Measurements from ENCODE around the gene FOXO3. TPM values are rescaled to one million over a fixed set of nuclear protein-coding genes. Genes with fewer than 3 reads are reported as not detected.

Gene FOXO3
- polyA plus RNA-seq, 1 donor (not counting 4 experiments of a cell fraction or from before 2014, with no cell fraction given), result 17.6 TPM

DNA sequence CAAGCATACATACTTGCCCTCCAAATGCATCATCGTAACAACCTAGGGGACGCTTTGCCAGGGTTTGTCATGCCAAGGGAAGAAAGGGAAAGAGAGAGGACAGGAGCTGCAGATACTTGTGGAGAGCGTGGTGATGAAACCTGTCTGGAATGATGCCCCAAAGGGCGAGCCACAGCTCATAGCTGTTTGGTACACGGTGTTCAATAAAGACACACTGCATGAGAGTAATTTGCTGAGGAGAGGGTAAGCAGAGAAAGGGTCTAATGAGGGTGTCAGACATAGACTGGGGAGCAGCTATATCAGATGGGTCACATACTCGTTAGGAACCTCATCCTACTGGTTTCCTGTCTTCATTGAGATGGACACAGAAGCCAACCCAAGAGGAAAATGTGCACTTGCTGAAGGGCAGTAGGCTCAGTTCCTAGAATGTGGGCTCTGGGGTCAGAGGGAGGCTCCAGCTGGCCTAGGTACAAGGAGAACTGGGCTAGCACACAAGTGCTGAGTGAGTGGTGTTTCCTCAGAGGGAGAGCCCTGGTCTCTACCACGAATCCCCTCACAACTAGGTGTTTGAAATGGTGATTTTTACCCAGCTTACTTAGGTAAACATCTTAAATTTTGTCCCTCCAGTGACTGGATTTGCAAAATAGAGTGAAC, 5.2 kb upstream of the FOXO3 start:
- peaks cover 21% of the 10 kb centered on the region for H3K4me1 ChIP-seq (ENCODE audit: control insufficient read depth, extremely low read depth, insufficient read depth, low read length)
- H3K79me2 ChIP-seq (ENCODE audit: control insufficient read depth, insufficient read depth, low read length), result no peaks in the 10 kb centered on the region
- no peaks in the 10 kb centered on the region for H4K20me1 ChIP-seq (ENCODE audit: control insufficient read depth, extremely low read depth, insufficient read depth, low read length)
- dilution Hi-C loops (cut with MboI; ENCODE audit: extremely low pct_ligation_motif_present, low sequenced_read_pairs), result no loop called here
- H3K27me3 ChIP-seq (ENCODE audit: control insufficient read depth, extremely low read depth, insufficient read depth, low read length), result no peaks in the 10 kb centered on the region
- H3K36me3 ChIP-seq (ENCODE audit: control insufficient read depth in 2 of 2, extremely low read depth in 1 of 2, insufficient read depth in 2 of 2, low read length in 2 of 2), result no peaks in the 10 kb centered on the region
- TF ChIP-seq EZH2 (IDR thresholded peaks at IDR 0.05; ENCODE audit: low read length), result no peak
- TF ChIP-seq, protein P1, sequence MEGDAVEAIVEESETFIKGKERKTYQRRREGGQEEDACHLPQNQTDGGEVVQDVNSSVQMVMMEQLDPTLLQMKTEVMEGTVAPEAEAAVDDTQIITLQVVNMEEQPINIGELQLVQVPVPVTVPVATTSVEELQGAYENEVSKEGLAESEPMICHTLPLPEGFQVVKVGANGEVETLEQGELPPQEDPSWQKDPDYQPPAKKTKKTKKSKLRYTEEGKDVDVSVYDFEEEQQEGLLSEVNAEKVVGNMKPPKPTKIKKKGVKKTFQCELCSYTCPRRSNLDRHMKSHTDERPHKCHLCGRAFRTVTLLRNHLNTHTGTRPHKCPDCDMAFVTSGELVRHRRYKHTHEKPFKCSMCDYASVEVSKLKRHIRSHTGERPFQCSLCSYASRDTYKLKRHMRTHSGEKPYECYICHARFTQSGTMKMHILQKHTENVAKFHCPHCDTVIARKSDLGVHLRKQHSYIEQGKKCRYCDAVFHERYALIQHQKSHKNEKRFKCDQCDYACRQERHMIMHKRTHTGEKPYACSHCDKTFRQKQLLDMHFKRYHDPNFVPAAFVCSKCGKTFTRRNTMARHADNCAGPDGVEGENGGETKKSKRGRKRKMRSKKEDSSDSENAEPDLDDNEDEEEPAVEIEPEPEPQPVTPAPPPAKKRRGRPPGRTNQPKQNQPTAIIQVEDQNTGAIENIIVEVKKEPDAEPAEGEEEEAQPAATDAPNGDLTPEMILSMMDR (optimal IDR thresholded peaks at IDR 0.05 in 1 of 3, IDR thresholded peaks at IDR 0.05 in 1 of 3, conservative IDR thresholded peaks at IDR 0.05 in 1 of 3; ENCODE audit: extremely low read depth in 1 of 3, insufficient read depth in 2 of 3, low read length in 3 of 3), result no peak
- no peak overlapping the region for H3K4me3 ChIP-seq (ENCODE audit: control insufficient read depth in 2 of 3, extremely low read depth in 1 of 3, insufficient read depth in 2 of 3, low read depth in 1 of 3, low read length in 3 of 3)
- no peak for DNase-seq (ENCODE audit: low read depth, low spot score)
- peak; percentile 95 for FAIRE-seq
- H3K9me3 ChIP-seq (ENCODE audit: control insufficient read depth, low read depth, low read length), result no peaks in the 10 kb centered on the region
- no peak overlapping the region for H3K27ac ChIP-seq (ENCODE audit: control insufficient read depth, insufficient read depth, low read length)
- H3K9ac ChIP-seq (ENCODE audit: control insufficient read depth, extremely low read depth, insufficient read depth, low read length), result no peak overlapping the region
- no peak overlapping the region for H2AFZ ChIP-seq (ENCODE audit: control insufficient read depth, low read length)
- peak overlapping the region; percentile 57 for H3K4me2 ChIP-seq (ENCODE audit: control insufficient read depth, extremely low read depth, insufficient read depth, low read depth, low read length)
- no peaks in the 10 kb centered on the region for H3K9me1 ChIP-seq (ENCODE audit: control insufficient read depth, extremely low read depth, insufficient read depth, low read length)

DNA sequence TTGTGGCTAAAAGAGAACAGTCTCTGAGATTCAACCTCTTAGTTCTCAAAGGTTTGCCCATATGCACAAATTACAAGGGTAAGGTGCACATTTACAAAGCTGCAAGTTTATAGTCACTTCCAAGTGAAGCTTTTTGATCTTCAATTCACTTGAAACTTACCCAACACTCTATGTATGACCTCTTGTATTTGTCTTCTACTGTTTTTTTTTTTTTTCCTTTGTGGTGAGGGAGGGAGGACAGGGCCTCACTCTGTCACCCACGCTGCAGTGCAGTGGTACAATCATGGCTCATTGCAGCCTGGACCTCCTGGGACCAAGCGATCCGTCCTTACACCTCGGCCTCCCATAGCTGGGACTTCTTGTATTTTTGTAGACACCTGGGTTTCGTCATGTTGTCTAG, 4.5 kb upstream of the FOXO3 start:
- Histone ChIP-seq H3K79me2 (ENCODE audit: control insufficient read depth, insufficient read depth, low read length) (no peaks in the 10 kb centered on the region), H3K4me3 (ENCODE audit: control insufficient read depth in 2 of 3, extremely low read depth in 1 of 3, insufficient read depth in 2 of 3, low read depth in 1 of 3, low read length in 3 of 3) (no peak overlapping the region), H3K9me1 (ENCODE audit: control insufficient read depth, extremely low read depth, insufficient read depth, low read length) (no peaks in the 10 kb centered on the region), H2AFZ (ENCODE audit: control insufficient read depth, low read length) (no peak overlapping the region), H3K4me1 (ENCODE audit: control insufficient read depth, extremely low read depth, insufficient read depth, low read length) (peaks cover 21% of the 10 kb centered on the region), H3K27me3 (ENCODE audit: control insufficient read depth, extremely low read depth, insufficient read depth, low read length) (no peaks in the 10 kb centered on the region), H4K20me1 (ENCODE audit: control insufficient read depth, extremely low read depth, insufficient read depth, low read length) (no peaks in the 10 kb centered on the region), H3K4me2 (ENCODE audit: control insufficient read depth, extremely low read depth, insufficient read depth, low read depth, low read length) (no peak overlapping the region), H3K36me3 (ENCODE audit: control insufficient read depth in 2 of 2, extremely low read depth in 1 of 2, insufficient read depth in 2 of 2, low read length in 2 of 2) (no peaks in the 10 kb centered on the region), H3K9me3 (ENCODE audit: control insufficient read depth, low read depth, low read length) (no peaks in the 10 kb centered on the region), H3K9ac (ENCODE audit: control insufficient read depth, extremely low read depth, insufficient read depth, low read length) (no peak overlapping the region), H3K27ac (ENCODE audit: control insufficient read depth, insufficient read depth, low read length) (no peak overlapping the region)
- no peak for TF ChIP-seq EZH2 (IDR thresholded peaks at IDR 0.05; ENCODE audit: low read length)
- TF ChIP-seq, protein P1 (optimal IDR thresholded peaks at IDR 0.05 in 1 of 3, IDR thresholded peaks at IDR 0.05 in 1 of 3, conservative IDR thresholded peaks at IDR 0.05 in 1 of 3; ENCODE audit: extremely low read depth in 1 of 3, insufficient read depth in 2 of 3, low read length in 3 of 3), result no peak
- FAIRE-seq (no peak), DNase-seq (ENCODE audit: low read depth, low spot score) (no peak)
- dilution Hi-C loops (cut with MboI; ENCODE audit: extremely low pct_ligation_motif_present, low sequenced_read_pairs), result no loop called here
